GM12878 (cell line): ENCODE results near the gene PCID2. TPM values are rescaled to one million over a fixed set of nuclear protein-coding genes. Genes with fewer than 3 reads are reported as not detected.
"Not testable (repeated sequence)": the region's sequence is repeated elsewhere in the genome, so short reads cannot be mapped to it uniquely, and the experiment has no call there.

Source experiments
- ATAC-seq: fragments of 200-7000 bp; cut with Tn5 transposase; 3 replicates; pipeline ENCODE4 v1.9.1; 2020; ENCODE audit warnings: mild to moderate bottlenecking, moderate library complexity
- BruUV-seq: library from RNA; stranded (reverse); fragments of 400-500 nt; replicated peaks from 2 replicates; lab custom pipeline; 2021; lab: Mats Ljungman, UMichigan
- CTCF ChIA-PET: fragments of 300-600 bp; sonication (Branson Sonifier 250); formaldehyde crosslinking; extraction: SDS; loops from one replicate; lab custom pipeline; 2021; ENCODE audit warnings: inconsistent platforms; lab: Yijun Ruan, JAX
- POLR2A ChIA-PET: fragments of 350-600 bp; formaldehyde crosslinking; extraction: SDS; loops from one replicate; lab custom pipeline; 2021; ENCODE audit warnings: inconsistent platforms; lab: Charles Lee
- RAD21 ChIA-PET: fragments of 300-600 bp; sonication (Branson Sonifier 250); formaldehyde crosslinking; loops from one replicate; lab custom pipeline; 2023; ENCODE audit warnings: antibody characterized with exemption; ENCODE audit not compliant: unreplicated experiment; lab: Charles Lee
- SMC1A ChIA-PET: fragments of 300-600 bp; sonication (Branson Sonifier 250); formaldehyde crosslinking; loops from one replicate; lab custom pipeline; 2023; ENCODE audit not compliant: unreplicated experiment, uncharacterized antibody; lab: Charles Lee
- DNase-seq: peaks from one replicate; pipeline ENCODE4 v3.0.0-alpha.2; 2011; ENCODE audit warnings: low read depth, low spot score
- FAIRE-seq: peaks from 3 replicates; lab custom pipeline; 2011; peaks lifted over from hg19 to GRCh38; lab: Jason Lieb, UNC
- H2AFZ ChIP-seq: 2 replicates; pipeline ENCODE4 v1.6.0; 2011; ENCODE audit warnings: low read depth, low read length, control low read depth; ENCODE audit not compliant: control insufficient read depth
- H3K27ac ChIP-seq: 2 replicates; pipeline ENCODE4 v1.5.1; 2011; ENCODE audit warnings: control low read depth; ENCODE audit not compliant: control insufficient read depth, insufficient read depth
- H3K27me3 ChIP-seq, 2 experiments: replicated peaks in 1 of 2; 2 replicates each; pipeline versions ENCODE4 v1.6.0 to v1.6.1; 2011; ENCODE audit warnings: low read length in 1 of 2; ENCODE audit not compliant: control insufficient read depth in 2 of 2, insufficient read depth in 2 of 2
- H3K36me3 ChIP-seq, 2 experiments: 2 replicates each; pipeline ENCODE4 v1.5.1; 2011; ENCODE audit warnings: low read length in 1 of 2; ENCODE audit not compliant: control insufficient read depth in 2 of 2, insufficient read depth in 2 of 2
- H3K4me1 ChIP-seq: 2 replicates; pipeline ENCODE4 v1.6.1; 2011; ENCODE audit warnings: mild to moderate bottlenecking, low read length, moderate library complexity, mixed read lengths; ENCODE audit not compliant: control insufficient read depth, insufficient read depth
- H3K4me2 ChIP-seq: 2 replicates; pipeline ENCODE4 v1.6.0; 2011; ENCODE audit warnings: control low read depth; ENCODE audit not compliant: control insufficient read depth, insufficient read depth
- H3K4me3 ChIP-seq: fragments of 200-600 bp; sonication (generic); 2 replicates; pipeline ENCODE4 v1.5.1; 2016
- H3K79me2 ChIP-seq: 2 replicates; pipeline ENCODE4 v1.6.0; 2011; ENCODE audit warnings: low read length; ENCODE audit not compliant: control insufficient read depth, insufficient read depth
- H3K9ac ChIP-seq: 2 replicates; pipeline ENCODE4 v1.8.0; 2011; ENCODE audit warnings: low read length, control low read depth, mixed read lengths; ENCODE audit not compliant: control insufficient read depth, insufficient read depth
- H3K9me3 ChIP-seq: replicated peaks from 3 replicates; pipeline ENCODE4 v1.5.1; 2011; ENCODE audit warnings: mild to moderate bottlenecking, low read length; ENCODE audit not compliant: control insufficient read depth, insufficient read depth
- H4K20me1 ChIP-seq: 2 replicates; pipeline ENCODE4 v1.6.0; 2011; ENCODE audit not compliant: control insufficient read depth, insufficient read depth
- ASH2L ChIP-seq: fragments of 300-600, 200-600 bp; sonication (generic); IDR thresholded peaks from 2 replicates; pipeline ENCODE4 v1.6.1; 2017; ENCODE audit warnings: low read depth, mild to moderate bottlenecking, borderline replicate concordance
- CHD1 ChIP-seq: IDR thresholded peaks from 2 replicates; pipeline ENCODE4 v1.6.1; 2012; ENCODE audit warnings: low read depth, low read length, improper control_type of control experiment
- KLF5 ChIP-seq: fragments of 450-650 bp; IDR thresholded peaks from 2 replicates; pipeline ENCODE4 v1.6.1; 2014; ENCODE audit warnings: mild to moderate bottlenecking; ENCODE audit not compliant: partially characterized antibody
- SMC3 ChIP-seq: IDR thresholded peaks from 2 replicates; pipeline ENCODE4 v1.6.1; 2011; ENCODE audit warnings: low read length, improper control_type of control experiment, borderline replicate concordance
- SPI1 ChIP-seq: IDR thresholded peaks from 2 replicates; pipeline ENCODE4 v1.6.1; 2011; ENCODE audit warnings: low read depth, mild to moderate bottlenecking, low read length, moderate library complexity, borderline replicate concordance; ENCODE audit not compliant: insufficient read depth
- ZBED1 ChIP-seq: IDR thresholded peaks from 2 replicates; pipeline ENCODE4 v1.6.1; 2016; ENCODE audit warnings: borderline replicate concordance
- WGBS: methylation state at CpG from one replicate; pipeline ENCODE4 v1.1.6; 2016; ENCODE audit warnings: low lambda C conversion rate; ENCODE audit not compliant: insufficient replicate concordance, insufficient coverage; ENCODE audit errors: missing lambda C conversion rate; 5-methylcytosine and 5-hydroxymethylcytosine counted together
- in situ Hi-C: fragments of 300-500 bp; cut with MboI; formaldehyde crosslinking; loops from 9 replicates; pipeline ENCODE4 v1.14.3; 2018; ENCODE audit warnings: mixed read lengths
- intact Hi-C: fragments of 100-400 bp; cut with micrococcal nuclease; formaldehyde crosslinking; loops from one replicate; pipeline ENCODE4 v1.14.2; 2022; ENCODE audit not compliant: unreplicated experiment
- polyA plus RNA-seq, 11 experiments: library from polyadenylated mRNA; depleted of rRNA in 4 of 11; unstranded in 6 of 11; stranded (reverse) in 5 of 11; fragments of >200 nt; fragmentation: Nextera tagmentation in 4 of 11; fragmentation: Illumina TruSeq in 1 of 11; extraction: Ambion mirVana in 4 of 11; extraction: Trizol in 1 of 11; gene quantifications; 1 replicate in 1 of 11; 2 replicates in 10 of 11; pipeline versions ENCODE4 v1.2.1 to v1.2.3, GENCODE V29; 2011 to 2016; ENCODE audit warnings: inconsistent platforms in 2 of 11, missing spikeins in 2 of 11, low read depth in 1 of 11
- total RNA-seq, 4 experiments: library from RNA; depleted of rRNA in 3 of 4; stranded (reverse); fragments of >200 nt in 3 of 4; fragmentation: Illumina TruSeq in 1 of 4; extraction: Trizol in 1 of 4; gene quantifications; 2 replicates each; pipeline versions ENCODE4 v1.2.1 to v1.2.3, GENCODE V29; 2013 to 2021
- TF ChIP-seq, protein P1 (sequence below): fragments of 450-650 bp; IDR thresholded peaks from 2 replicates; pipeline ENCODE4 v1.6.1; 2014; ENCODE audit warnings: mild to moderate bottlenecking
- TF ChIP-seq, protein P2 (sequence below): fragments of 450-650 bp; IDR thresholded peaks from 2 replicates; pipeline ENCODE4 v1.6.1; 2017; ENCODE audit warnings: borderline replicate concordance
- TF ChIP-seq, protein P3 (sequence below): fragments of 450-650 bp; IDR thresholded peaks from 2 replicates; pipeline ENCODE4 v1.6.1; 2017; ENCODE audit warnings: mild to moderate bottlenecking, moderate library complexity
- TF ChIP-seq, protein P4 (sequence below): IDR thresholded peaks from 2 replicates; pipeline ENCODE4 v1.6.1; 2012; ENCODE audit warnings: low read depth, low read length, improper control_type of control experiment

PCID2 gene
- total and polyA plus RNA-seq, 10 of the 15 experiments (the other 5 are each of a cell fraction or from before 2014, with no cell fraction given) = 37.0 to 98.1 (median 58.3) TPM

DNA sequence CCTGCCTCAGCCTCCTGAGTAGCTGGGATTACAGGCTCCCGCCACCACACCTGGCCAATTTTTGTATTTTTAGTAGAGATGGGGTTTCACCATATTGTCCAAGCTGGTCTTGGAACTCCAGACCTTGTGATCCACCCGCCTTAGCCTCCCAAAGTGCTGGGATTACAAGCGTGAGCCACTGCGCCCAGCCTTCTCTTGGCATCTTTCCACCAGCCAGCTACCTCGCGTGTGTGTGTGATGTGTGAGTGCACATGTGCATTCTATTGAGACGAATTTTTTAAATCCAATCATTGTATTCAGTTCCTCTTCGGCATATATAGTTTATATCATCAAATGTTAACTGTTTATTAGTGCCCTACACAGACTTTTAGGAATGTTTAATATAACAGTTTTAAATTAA is 33.2 kb upstream of the PCID2 start:
- H3K79me2 ChIP-seq, H2AFZ ChIP-seq, DNase-seq, in situ Hi-C loops, H3K4me1 ChIP-seq, intact Hi-C loops, CTCF ChIA-PET, H3K27me3 ChIP-seq, H3K9me3 ChIP-seq, POLR2A ChIA-PET, FAIRE-seq, H3K9ac ChIP-seq, ATAC-seq, H4K20me1 ChIP-seq, H3K27ac ChIP-seq, BruUV-seq, H3K4me2 ChIP-seq, SMC1A ChIA-PET, RAD21 ChIA-PET, H3K4me3 ChIP-seq: not testable (repeated sequence)
- 98% methylated on average over 8 of the region's 8 CpGs for WGBS
- H3K36me3 ChIP-seq = peaks cover 6 to 26% of the 10 kb centered on the region in 2 experiments

DNA sequence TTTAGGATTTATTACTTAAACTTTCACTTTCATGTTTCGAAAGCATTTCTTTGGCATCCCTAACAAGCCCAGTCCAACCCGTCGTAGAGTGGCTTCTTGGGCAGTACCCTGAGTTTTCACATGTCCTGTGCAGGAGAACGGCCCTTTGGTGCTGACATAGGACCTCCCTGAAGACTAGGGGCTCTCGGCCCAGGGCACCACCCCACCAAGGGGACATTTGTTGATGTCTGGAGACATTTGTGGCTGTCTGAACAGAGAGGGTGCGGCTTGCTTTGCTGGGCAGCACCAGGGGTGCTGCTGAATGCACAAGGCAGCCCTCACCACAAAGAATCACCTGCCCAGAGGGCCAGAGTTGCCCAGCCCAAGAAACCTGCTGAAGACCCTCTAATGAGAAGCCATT is 31.5 kb upstream of the PCID2 start:
- Histone ChIP-seq H2AFZ (no peak overlapping the region), H3K4me3 (no peak overlapping the region), H3K36me3 (peaks cover 5 to 15% of the 10 kb centered on the region in 2 experiments), H3K79me2 (no peaks in the 10 kb centered on the region), H4K20me1 (no peaks in the 10 kb centered on the region), H3K27me3 (no peaks in the 10 kb centered on the region), H3K9ac (no peak overlapping the region), H3K27ac (no peak overlapping the region), H3K4me2 (no peak overlapping the region), H3K4me1 (no peaks in the 10 kb centered on the region), H3K9me3 (no peaks in the 10 kb centered on the region)
- WGBS = 98% methylated on average over 6 of the region's 6 CpGs
- intact Hi-C loops = no loop called here
- no TSS peak for BruUV-seq
- RAD21 ChIA-PET = no interaction called here
- SMC1A ChIA-PET = no interaction called here
- POLR2A ChIA-PET = no interaction called here
- FAIRE-seq (no peak), DNase-seq (no peak), ATAC-seq (no peak)
- in situ Hi-C loops = no loop called here
- CTCF ChIA-PET = no interaction called here
- TF ChIP-seq ASH2L (no peak), KLF5 (no peak), SPI1 (no peak), ZBED1 (no peak), SMC3 (no peak), CHD1 (no peak)
- TF ChIP-seq, protein P1, sequence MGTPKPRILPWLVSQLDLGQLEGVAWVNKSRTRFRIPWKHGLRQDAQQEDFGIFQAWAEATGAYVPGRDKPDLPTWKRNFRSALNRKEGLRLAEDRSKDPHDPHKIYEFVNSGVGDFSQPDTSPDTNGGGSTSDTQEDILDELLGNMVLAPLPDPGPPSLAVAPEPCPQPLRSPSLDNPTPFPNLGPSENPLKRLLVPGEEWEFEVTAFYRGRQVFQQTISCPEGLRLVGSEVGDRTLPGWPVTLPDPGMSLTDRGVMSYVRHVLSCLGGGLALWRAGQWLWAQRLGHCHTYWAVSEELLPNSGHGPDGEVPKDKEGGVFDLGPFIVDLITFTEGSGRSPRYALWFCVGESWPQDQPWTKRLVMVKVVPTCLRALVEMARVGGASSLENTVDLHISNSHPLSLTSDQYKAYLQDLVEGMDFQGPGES = no peak
- TF ChIP-seq, protein P2, sequence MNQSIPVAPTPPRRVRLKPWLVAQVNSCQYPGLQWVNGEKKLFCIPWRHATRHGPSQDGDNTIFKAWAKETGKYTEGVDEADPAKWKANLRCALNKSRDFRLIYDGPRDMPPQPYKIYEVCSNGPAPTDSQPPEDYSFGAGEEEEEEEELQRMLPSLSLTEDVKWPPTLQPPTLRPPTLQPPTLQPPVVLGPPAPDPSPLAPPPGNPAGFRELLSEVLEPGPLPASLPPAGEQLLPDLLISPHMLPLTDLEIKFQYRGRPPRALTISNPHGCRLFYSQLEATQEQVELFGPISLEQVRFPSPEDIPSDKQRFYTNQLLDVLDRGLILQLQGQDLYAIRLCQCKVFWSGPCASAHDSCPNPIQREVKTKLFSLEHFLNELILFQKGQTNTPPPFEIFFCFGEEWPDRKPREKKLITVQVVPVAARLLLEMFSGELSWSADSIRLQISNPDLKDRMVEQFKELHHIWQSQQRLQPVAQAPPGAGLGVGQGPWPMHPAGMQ = no peak
- TF ChIP-seq, protein P3, sequence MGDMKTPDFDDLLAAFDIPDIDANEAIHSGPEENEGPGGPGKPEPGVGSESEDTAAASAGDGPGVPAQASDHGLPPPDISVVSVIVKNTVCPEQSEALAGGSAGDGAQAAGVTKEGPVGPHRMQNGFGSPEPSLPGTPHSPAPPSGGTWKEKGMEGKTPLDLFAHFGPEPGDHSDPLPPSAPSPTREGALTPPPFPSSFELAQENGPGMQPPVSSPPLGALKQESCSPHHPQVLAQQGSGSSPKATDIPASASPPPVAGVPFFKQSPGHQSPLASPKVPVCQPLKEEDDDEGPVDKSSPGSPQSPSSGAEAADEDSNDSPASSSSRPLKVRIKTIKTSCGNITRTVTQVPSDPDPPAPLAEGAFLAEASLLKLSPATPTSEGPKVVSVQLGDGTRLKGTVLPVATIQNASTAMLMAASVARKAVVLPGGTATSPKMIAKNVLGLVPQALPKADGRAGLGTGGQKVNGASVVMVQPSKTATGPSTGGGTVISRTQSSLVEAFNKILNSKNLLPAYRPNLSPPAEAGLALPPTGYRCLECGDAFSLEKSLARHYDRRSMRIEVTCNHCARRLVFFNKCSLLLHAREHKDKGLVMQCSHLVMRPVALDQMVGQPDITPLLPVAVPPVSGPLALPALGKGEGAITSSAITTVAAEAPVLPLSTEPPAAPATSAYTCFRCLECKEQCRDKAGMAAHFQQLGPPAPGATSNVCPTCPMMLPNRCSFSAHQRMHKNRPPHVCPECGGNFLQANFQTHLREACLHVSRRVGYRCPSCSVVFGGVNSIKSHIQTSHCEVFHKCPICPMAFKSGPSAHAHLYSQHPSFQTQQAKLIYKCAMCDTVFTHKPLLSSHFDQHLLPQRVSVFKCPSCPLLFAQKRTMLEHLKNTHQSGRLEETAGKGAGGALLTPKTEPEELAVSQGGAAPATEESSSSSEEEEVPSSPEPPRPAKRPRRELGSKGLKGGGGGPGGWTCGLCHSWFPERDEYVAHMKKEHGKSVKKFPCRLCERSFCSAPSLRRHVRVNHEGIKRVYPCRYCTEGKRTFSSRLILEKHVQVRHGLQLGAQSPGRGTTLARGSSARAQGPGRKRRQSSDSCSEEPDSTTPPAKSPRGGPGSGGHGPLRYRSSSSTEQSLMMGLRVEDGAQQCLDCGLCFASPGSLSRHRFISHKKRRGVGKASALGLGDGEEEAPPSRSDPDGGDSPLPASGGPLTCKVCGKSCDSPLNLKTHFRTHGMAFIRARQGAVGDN = no peak
- TF ChIP-seq, protein P4, sequence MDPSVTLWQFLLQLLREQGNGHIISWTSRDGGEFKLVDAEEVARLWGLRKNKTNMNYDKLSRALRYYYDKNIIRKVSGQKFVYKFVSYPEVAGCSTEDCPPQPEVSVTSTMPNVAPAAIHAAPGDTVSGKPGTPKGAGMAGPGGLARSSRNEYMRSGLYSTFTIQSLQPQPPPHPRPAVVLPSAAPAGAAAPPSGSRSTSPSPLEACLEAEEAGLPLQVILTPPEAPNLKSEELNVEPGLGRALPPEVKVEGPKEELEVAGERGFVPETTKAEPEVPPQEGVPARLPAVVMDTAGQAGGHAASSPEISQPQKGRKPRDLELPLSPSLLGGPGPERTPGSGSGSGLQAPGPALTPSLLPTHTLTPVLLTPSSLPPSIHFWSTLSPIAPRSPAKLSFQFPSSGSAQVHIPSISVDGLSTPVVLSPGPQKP = no peak
